Erythroblast (primary cell): ENCODE measurements around the gene UBL4B.

Source experiments
- GATA1 ChIP-seq: IDR thresholded peaks from 2 replicates; pipeline ENCODE4 v1.6.1; 2011; ENCODE audit warnings: low read depth, mild to moderate bottlenecking, control low read depth, low read length, moderate library complexity
- POLR2A ChIP-seq: IDR thresholded peaks from 2 replicates; pipeline ENCODE4 v1.6.1; 2011; ENCODE audit warnings: mild to moderate bottlenecking, low read length

GRCh38 chr1:110086961-110087360 is 25.3 kb upstream of the UBL4B start:
- TF ChIP-seq POLR2A (no peak), GATA1 (no peak)
